Astrocyte (in vitro differentiated cells and primary cell): ENCODE results near the gene MKLN1. TPM values are rescaled to one million over a fixed set of nuclear protein-coding genes. Genes with fewer than 3 reads are reported as not detected.

Source experiments
- DNase-seq: peaks from one replicate; pipeline ENCODE4 v3.0.0-alpha.2; 2010; ENCODE audit warnings: low read depth
- FAIRE-seq: peaks from 2 replicates; lab custom pipeline; 2011; peaks lifted over from hg19 to GRCh38; lab: Jason Lieb, UNC
- H2AFZ ChIP-seq: 2 replicates; pipeline ENCODE4 v1.6.0; 2012; ENCODE audit warnings: low read depth, low read length, inconsistent platforms
- H3K27ac ChIP-seq: 2 replicates; pipeline ENCODE4 v1.5.1; 2011; ENCODE audit warnings: low read depth, low read length, inconsistent platforms
- H3K27me3 ChIP-seq: 2 replicates; pipeline ENCODE4 v1.6.0; 2011; ENCODE audit warnings: low read length, inconsistent platforms; ENCODE audit not compliant: insufficient read depth
- H3K36me3 ChIP-seq: 2 replicates; pipeline ENCODE4 v1.5.1; 2011; ENCODE audit warnings: low read length, inconsistent platforms; ENCODE audit not compliant: insufficient read depth
- H3K4me1 ChIP-seq: 2 replicates; pipeline ENCODE4 v1.5.1; 2011; ENCODE audit warnings: low read length, inconsistent platforms; ENCODE audit not compliant: insufficient read depth
- H3K4me2 ChIP-seq: 2 replicates; pipeline ENCODE4 v1.6.0; 2012; ENCODE audit warnings: low read length, inconsistent platforms
- H3K4me3 ChIP-seq: 2 replicates; pipeline ENCODE4 v1.5.1; 2011; ENCODE audit warnings: low read depth, mild to moderate bottlenecking, low read length, inconsistent platforms; ENCODE audit not compliant: insufficient read depth
- H3K79me2 ChIP-seq: 2 replicates; pipeline ENCODE4 v1.6.0; 2012; ENCODE audit warnings: mild to moderate bottlenecking, low read length, inconsistent platforms; ENCODE audit not compliant: insufficient read depth
- H3K9ac ChIP-seq: 2 replicates; pipeline ENCODE4 v1.6.0; 2012; ENCODE audit warnings: mild to moderate bottlenecking, low read length, inconsistent platforms
- H3K9me3 ChIP-seq: 2 replicates; pipeline ENCODE4 v1.5.1; 2012; ENCODE audit warnings: low read depth, mild to moderate bottlenecking, low read length, inconsistent platforms; ENCODE audit not compliant: insufficient read depth
- H4K20me1 ChIP-seq: 2 replicates; pipeline ENCODE4 v1.6.0; 2012; ENCODE audit warnings: low read length, inconsistent platforms; ENCODE audit not compliant: insufficient read depth
- H3K27ac Mint-ChIP-seq: one replicate; pipeline ENCODE4 v1.8.0; 2021; ENCODE audit warnings: mild to moderate bottlenecking, mixed read lengths; ENCODE audit not compliant: unreplicated experiment
- H3K27me3 Mint-ChIP-seq: one replicate; pipeline ENCODE4 v1.8.0; 2021; ENCODE audit warnings: low read depth, mixed read lengths; ENCODE audit not compliant: unreplicated experiment
- H3K36me3 Mint-ChIP-seq: one replicate; pipeline ENCODE4 v1.8.0; 2021; ENCODE audit warnings: low read depth, mixed read lengths; ENCODE audit not compliant: unreplicated experiment
- H3K4me1 Mint-ChIP-seq: one replicate; pipeline ENCODE4 v1.8.0; 2021; ENCODE audit warnings: low read depth, mixed read lengths; ENCODE audit not compliant: unreplicated experiment
- H3K4me3 Mint-ChIP-seq: one replicate; pipeline ENCODE4 v1.8.0; 2021; ENCODE audit warnings: mild to moderate bottlenecking, moderate library complexity, mixed read lengths; ENCODE audit not compliant: unreplicated experiment
- H3K9me3 Mint-ChIP-seq: one replicate; pipeline ENCODE4 v1.8.0; 2021; ENCODE audit warnings: mild to moderate bottlenecking, mixed read lengths; ENCODE audit not compliant: unreplicated experiment
- CTCF ChIP-seq: IDR thresholded peaks from 2 replicates; pipeline ENCODE4 v1.5.1; 2011; ENCODE audit warnings: low read depth, mild to moderate bottlenecking, inconsistent platforms, low read length, moderate library complexity; ENCODE audit not compliant: insufficient read depth
- EZH2 ChIP-seq: IDR thresholded peaks from 2 replicates; pipeline ENCODE4 v1.6.1; 2012; ENCODE audit warnings: mild to moderate bottlenecking, low read length, inconsistent platforms; ENCODE audit not compliant: insufficient read depth
- total RNA-seq: library from RNA; stranded (reverse); gene quantifications from 2 replicates; pipeline ENCODE4 v1.2.1, GENCODE V29; 2021

MKLN1 gene
- total RNA-seq, 1 donor from 2014 or later: 48.0 TPM

DNA sequence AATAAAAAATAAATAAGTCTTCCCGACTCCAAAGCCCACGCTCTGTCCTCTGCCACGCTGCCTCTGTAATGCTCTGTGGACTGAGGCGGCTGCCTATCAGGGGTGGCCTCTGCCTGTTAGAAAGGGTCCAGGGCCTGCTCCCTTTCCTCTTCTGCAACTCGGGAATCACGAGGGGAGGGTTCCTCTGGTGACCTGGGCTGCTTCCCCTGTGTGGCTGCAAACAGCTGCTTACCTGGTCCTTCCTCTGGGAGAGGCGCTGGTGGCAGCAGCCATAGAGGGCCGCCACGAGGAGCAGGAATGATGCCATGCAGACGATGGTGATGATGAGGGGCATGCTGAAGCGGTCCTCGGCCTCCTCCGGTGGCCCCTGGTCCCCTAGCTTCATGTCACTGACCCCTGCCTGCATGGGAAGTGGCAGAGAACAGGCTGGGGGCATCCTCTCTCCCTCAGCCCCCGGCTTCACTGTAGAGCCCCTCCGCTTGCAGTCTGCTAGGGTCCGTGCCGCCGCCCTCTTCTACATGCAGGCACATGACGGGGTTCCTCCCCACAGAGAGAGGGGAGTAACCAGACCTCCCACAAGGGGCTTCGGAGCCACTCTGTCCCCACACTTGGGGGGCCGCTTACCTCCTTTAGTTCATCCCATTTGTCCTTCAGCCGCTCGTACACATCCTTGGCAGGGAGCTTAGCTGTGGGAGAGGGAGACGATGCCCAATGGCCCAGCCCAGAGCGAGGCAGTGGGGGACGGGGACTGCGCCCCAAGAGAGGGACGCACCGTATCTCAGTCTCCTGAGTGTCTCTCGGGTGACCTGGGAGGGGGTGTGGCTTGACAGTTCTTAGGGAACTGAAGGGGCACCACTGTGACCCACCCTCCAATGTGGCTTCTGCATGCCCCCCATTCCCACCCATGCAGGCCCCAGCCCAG, 178.2 kb downstream of the MKLN1 start:
- no peaks in the 10 kb centered on the region for H3K27me3 Mint-ChIP-seq
- no peaks in the 10 kb centered on the region for H3K79me2 ChIP-seq
- H3K9ac ChIP-seq: no peak overlapping the region
- no peak overlapping the region for H3K27ac Mint-ChIP-seq
- no peak overlapping the region for H3K4me3 ChIP-seq
- DNase-seq (no peak), FAIRE-seq (no peak)
- no peaks in the 10 kb centered on the region for H3K9me3 ChIP-seq
- TF ChIP-seq CTCF (no peak), EZH2 (no peak)
- peaks cover 21% of the 10 kb centered on the region for H3K4me1 ChIP-seq
- no peak overlapping the region for H3K4me2 ChIP-seq
- H3K36me3 Mint-ChIP-seq: peaks cover 13% of the 10 kb centered on the region
- no peak overlapping the region for H3K4me3 Mint-ChIP-seq
- H3K9me3 Mint-ChIP-seq: no peaks in the 10 kb centered on the region
- H3K27me3 ChIP-seq: no peaks in the 10 kb centered on the region
- no peak overlapping the region for H3K27ac ChIP-seq
- no peak overlapping the region for H2AFZ ChIP-seq
- H4K20me1 ChIP-seq: peaks cover 24% of the 10 kb centered on the region
- H3K4me1 Mint-ChIP-seq: peaks cover 37% of the 10 kb centered on the region
- no peaks in the 10 kb centered on the region for H3K36me3 ChIP-seq

- Mint-ChIP-seq H3K36me3 (peaks cover 15% of the 10 kb centered on the region), H3K27ac (no peak overlapping the region), H3K9me3 (no peaks in the 10 kb centered on the region), H3K27me3 (no peaks in the 10 kb centered on the region), H3K4me1 (peaks cover 30% of the 10 kb centered on the region), H3K4me3 (no peak overlapping the region)
- Histone ChIP-seq H3K79me2 (no peaks in the 10 kb centered on the region), H3K4me1 (peaks cover 15% of the 10 kb centered on the region), H2AFZ (no peak overlapping the region), H4K20me1 (peaks cover 23% of the 10 kb centered on the region), H3K36me3 (no peaks in the 10 kb centered on the region), H3K9me3 (no peaks in the 10 kb centered on the region), H3K27ac (no peak overlapping the region), H3K27me3 (no peaks in the 10 kb centered on the region), H3K9ac (no peak overlapping the region), H3K4me3 (no peak overlapping the region), H3K4me2 (no peak overlapping the region)
- DNase-seq (no peak), FAIRE-seq (no peak)
- no peak for TF ChIP-seq CTCF
Measured at GRCh38 chr7:131506597-131506996, 178.9 kb downstream of the MKLN1 start.
